ENCODE data around the gene ZCCHC24. TPM values are rescaled to one million over a fixed set of nuclear protein-coding genes. Genes with fewer than 3 reads are reported as not detected.

ZCCHC24 gene
- total and polyA plus RNA-seq, 2 of the 8 experiments (the other 6 are each of a cell fraction or from before 2014, with no cell fraction given): 3.9 to 6.9 TPM

DNA sequence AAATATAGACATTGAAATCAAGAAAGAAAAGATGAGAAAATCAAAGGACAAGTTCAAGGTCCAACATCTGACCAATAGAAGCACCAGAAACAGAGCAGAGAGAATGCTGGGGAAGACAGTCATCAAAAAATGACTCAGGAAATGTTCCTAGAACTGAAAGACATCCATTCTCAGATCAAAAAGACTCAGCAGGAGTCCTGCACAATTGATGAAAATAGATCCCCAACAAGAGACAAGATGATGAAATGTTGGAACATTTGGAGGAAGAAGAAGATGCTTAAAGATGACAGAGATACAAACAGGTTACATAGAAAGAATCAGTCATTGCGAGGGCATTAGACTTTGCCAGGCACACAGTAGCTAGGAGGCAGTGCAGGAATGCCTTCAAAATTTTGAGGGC, 36.9 kb upstream of the ZCCHC24 start:
- WGBS, 2 experiments (ENCODE audit: extremely low coverage in 1 of 2, insufficient coverage in 1 of 2, insufficient read length in 1 of 2, insufficient replicate concordance in 2 of 2, low coverage in 1 of 2, low lambda C conversion rate in 2 of 2, missing lambda C conversion rate in 1 of 2): 92% methylated on average over 1 of the region's 1 CpG; no CpG with 5 or more reads in 1 of the 2 experiments

More for the DNA sequence above, 36.9 kb upstream of the ZCCHC24 start:
- Histone ChIP-seq H3K56ac (replicated peaks; ENCODE audit: insufficient read length, low read depth, low read length) (no peak overlapping the region), H3K4me3 (ENCODE audit: extremely low read depth in 1 of 4, insufficient read depth in 2 of 4, low read depth in 3 of 4, low read length in 4 of 4) (no peak overlapping the region), H3K9ac (replicated peaks in 1 of 4; ENCODE audit: extremely low read depth in 1 of 4, low read depth in 3 of 4, low read length in 3 of 4) (no peak overlapping the region), H2BK20ac (ENCODE audit: low read length) (no peak overlapping the region), H2BK5ac (ENCODE audit: low read depth, low read length) (no peak overlapping the region), H2BK15ac (ENCODE audit: low read length) (no peak overlapping the region), H2AFZ (ENCODE audit: low read length) (no peak overlapping the region), H3K79me1 (ENCODE audit: low read depth, low read length) (no peaks in the 10 kb centered on the region), H3K79me2 (ENCODE audit: control insufficient read depth in 1 of 2, insufficient read depth in 2 of 2, low read length in 2 of 2) (no peaks in the 10 kb centered on the region), H3K23ac (ENCODE audit: insufficient read length) (no peak overlapping the region), H3K4ac (replicated peaks; ENCODE audit: insufficient read length, low read depth, low read length) (no peak overlapping the region), H3K4me1 (replicated peaks in 1 of 4; ENCODE audit: control insufficient read depth in 3 of 4, insufficient read depth in 4 of 4, low read length in 3 of 4) (no peaks in the 10 kb centered on the region), H3K18ac (ENCODE audit: extremely low read depth, low read length) (no peak overlapping the region), H2BK12ac (ENCODE audit: low read depth, low read length) (no peak overlapping the region), H3K23me2 (ENCODE audit: low read depth, low read length) (no peaks in the 10 kb centered on the region; the same call in 1 of the 2 replicates), H2AK5ac (ENCODE audit: low read depth, low read length) (no peak overlapping the region), H3K27me3 (replicated peaks in 1 of 4; ENCODE audit: control insufficient read depth in 3 of 4, extremely low read depth in 1 of 4, insufficient read depth in 3 of 4, low read length in 3 of 4) (peaks cover 0 to 6% (median 0%) of the 10 kb centered on the region in 4 experiments; a peak in 2 of 7 replicates), H3K27ac (ENCODE audit: low read depth, low read length) (no peak overlapping the region), H4K5ac (ENCODE audit: insufficient read length, low read depth, low read length) (no peak overlapping the region), H4K91ac (replicated peaks; ENCODE audit: insufficient read length, low read length) (no peak overlapping the region), H3K9me3 (ENCODE audit: insufficient read depth in 2 of 2, low read depth in 1 of 2, low read length in 1 of 2) (no peaks in the 10 kb centered on the region; a peak in 1 of 4 replicates), H4K20me1 (replicated peaks in 1 of 2; ENCODE audit: control insufficient read depth in 1 of 2, insufficient read depth in 2 of 2, low read length in 2 of 2) (no peaks in the 10 kb centered on the region), H4K8ac (ENCODE audit: extremely low read depth, insufficient read depth, low read length) (no peak overlapping the region), H2BK120ac (replicated peaks; ENCODE audit: low read depth, low read length) (no peak overlapping the region), H3K14ac (ENCODE audit: insufficient read length) (no peak overlapping the region), H3K4me2 (ENCODE audit: insufficient read depth in 1 of 2, low read depth in 2 of 2, low read length in 2 of 2) (no peak overlapping the region), H3K36me3 (ENCODE audit: control insufficient read depth in 2 of 4, insufficient read depth in 4 of 4, low read length in 3 of 4) (no peaks in the 10 kb centered on the region)
- FAIRE-seq (no peak), DNase-seq (ENCODE audit: low read depth in 1 of 2, low spot score in 2 of 2) (no peak)
- ChIA-PET CTCF (ENCODE audit: partially characterized antibody) (interaction anchor here (0.8 to 2.2 kb wide), 6 partner anchors 8 to 107 kb away, joined by 3 to 12 read pairs (median 4); no protein-coding TSS in a partner anchor), POLR2A (ENCODE audit: partially characterized antibody) (interaction anchor here (0.6 kb wide), 1 partner anchor 79 kb away, joined by 3 read pairs; no protein-coding TSS in a partner anchor)
